ENCODE data around the gene IPO7. TPM values are rescaled to one million over a fixed set of nuclear protein-coding genes. Genes with fewer than 3 reads are reported as not detected.

Gene IPO7
- total RNA-seq, 2 donors from 2014 or later = 80.8 to 103 TPM

DNA sequence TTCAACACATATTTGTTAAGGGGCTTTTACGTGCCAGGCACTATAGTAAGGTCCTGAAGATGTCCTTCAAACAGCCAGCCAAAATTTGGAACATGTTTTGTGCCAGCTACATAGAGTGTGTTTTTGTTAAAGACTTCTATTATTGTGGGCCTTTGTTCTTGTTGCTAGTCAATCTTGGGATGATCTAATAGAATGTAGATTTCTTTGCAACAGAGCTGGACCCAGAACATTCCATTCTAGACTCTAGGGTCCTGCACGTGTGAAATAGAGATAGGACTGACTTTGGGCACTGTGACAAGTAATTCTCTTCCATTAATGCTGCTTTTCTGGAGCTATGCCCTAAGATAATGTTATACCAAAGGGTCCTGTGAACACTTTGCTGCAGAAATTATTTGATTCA lies 16.9 kb upstream of the IPO7 start:
- TF ChIP-seq, protein P1, sequence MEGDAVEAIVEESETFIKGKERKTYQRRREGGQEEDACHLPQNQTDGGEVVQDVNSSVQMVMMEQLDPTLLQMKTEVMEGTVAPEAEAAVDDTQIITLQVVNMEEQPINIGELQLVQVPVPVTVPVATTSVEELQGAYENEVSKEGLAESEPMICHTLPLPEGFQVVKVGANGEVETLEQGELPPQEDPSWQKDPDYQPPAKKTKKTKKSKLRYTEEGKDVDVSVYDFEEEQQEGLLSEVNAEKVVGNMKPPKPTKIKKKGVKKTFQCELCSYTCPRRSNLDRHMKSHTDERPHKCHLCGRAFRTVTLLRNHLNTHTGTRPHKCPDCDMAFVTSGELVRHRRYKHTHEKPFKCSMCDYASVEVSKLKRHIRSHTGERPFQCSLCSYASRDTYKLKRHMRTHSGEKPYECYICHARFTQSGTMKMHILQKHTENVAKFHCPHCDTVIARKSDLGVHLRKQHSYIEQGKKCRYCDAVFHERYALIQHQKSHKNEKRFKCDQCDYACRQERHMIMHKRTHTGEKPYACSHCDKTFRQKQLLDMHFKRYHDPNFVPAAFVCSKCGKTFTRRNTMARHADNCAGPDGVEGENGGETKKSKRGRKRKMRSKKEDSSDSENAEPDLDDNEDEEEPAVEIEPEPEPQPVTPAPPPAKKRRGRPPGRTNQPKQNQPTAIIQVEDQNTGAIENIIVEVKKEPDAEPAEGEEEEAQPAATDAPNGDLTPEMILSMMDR (IDR thresholded peaks at IDR 0.05) = no peak
- intact Hi-C loops (cut with DNase I) = loop anchor here (10.0 kb wide), 1 partner anchor 53 kb away; the partner anchor contains the start of gene TMEM41B

DNA sequence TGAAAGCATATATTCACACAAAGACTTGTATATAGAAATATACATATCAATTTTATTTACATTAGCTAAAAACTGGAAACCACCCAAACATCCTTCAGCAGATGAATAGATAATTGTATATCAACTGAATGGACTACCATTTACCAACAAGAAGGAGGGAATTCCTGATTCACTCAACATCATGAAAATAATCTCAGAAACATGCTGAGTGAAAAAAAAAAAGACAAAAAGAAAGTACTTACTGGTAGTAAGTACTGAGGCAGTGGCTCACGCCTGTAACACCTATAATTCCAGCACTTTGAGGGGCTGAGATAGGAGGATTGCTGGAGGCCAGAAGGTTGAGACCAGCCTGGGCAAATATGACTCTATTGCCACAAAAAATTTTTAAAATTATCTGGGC lies 7.4 kb upstream of the IPO7 start:
- TF ChIP-seq, protein P1 (IDR thresholded peaks at IDR 0.05) = no peak
- Histone ChIP-seq H3K27me3 (no peaks in the 10 kb centered on the region), H3K9me3 (no peaks in the 10 kb centered on the region), H3K4me1 (no peaks in the 10 kb centered on the region), H3K4me3 (no peak overlapping the region), H3K27ac (no peak overlapping the region), H3K36me3 (no peaks in the 10 kb centered on the region), H3K9ac (ENCODE audit: low read depth in 2 of 2, low read length in 2 of 2) (no peak overlapping the region)
- intact Hi-C loops (cut with DNase I) = no loop called here
- DNase-seq = no peak

More for the DNA sequence above, 16.9 kb upstream of the IPO7 start:
- no peaks in the 10 kb centered on the region for H3K36me3 ChIP-seq
- H3K4me1 ChIP-seq = peaks cover 3% of the 10 kb centered on the region
- no peaks in the 10 kb centered on the region for H3K27me3 ChIP-seq
- no peaks in the 10 kb centered on the region for H3K9me3 ChIP-seq
- H3K9ac ChIP-seq (ENCODE audit: low read depth in 2 of 2, low read length in 2 of 2) = no peak overlapping the region
- no peak overlapping the region for H3K27ac ChIP-seq
- H3K4me3 ChIP-seq = no peak overlapping the region
- no peak for DNase-seq

DNA sequence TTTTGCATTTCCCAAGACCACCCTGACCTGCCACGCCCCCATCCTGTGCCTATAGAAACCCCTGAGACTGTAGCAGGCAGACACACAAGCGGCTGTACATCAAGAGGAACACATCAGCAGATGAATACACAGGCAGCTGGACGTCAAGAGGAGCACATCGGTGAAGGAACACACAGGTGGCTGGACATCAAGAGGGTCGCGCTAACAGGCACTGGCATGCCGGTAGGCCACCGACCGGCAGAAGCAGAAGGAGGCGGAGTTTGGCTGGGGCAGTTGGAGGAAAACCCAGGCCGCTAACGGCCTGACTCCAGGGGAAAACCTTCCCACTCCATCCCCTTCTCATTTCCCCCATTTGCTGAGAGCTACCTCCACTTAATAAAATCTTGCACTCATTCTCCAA lies 5.4 kb upstream of the IPO7 start:
- Histone ChIP-seq H3K36me3 (no peaks in the 10 kb centered on the region), H3K27ac (no peak overlapping the region), H3K27me3 (no peaks in the 10 kb centered on the region), H3K4me3 (no peak overlapping the region), H3K4me1 (no peaks in the 10 kb centered on the region), H3K9me3 (no peaks in the 10 kb centered on the region), H3K9ac (ENCODE audit: low read depth in 2 of 2, low read length in 2 of 2) (no peak overlapping the region)
- TF ChIP-seq, protein P1 (IDR thresholded peaks at IDR 0.05) = no peak
- no peak for DNase-seq
- intact Hi-C loops (cut with DNase I) = no loop called here

DNA sequence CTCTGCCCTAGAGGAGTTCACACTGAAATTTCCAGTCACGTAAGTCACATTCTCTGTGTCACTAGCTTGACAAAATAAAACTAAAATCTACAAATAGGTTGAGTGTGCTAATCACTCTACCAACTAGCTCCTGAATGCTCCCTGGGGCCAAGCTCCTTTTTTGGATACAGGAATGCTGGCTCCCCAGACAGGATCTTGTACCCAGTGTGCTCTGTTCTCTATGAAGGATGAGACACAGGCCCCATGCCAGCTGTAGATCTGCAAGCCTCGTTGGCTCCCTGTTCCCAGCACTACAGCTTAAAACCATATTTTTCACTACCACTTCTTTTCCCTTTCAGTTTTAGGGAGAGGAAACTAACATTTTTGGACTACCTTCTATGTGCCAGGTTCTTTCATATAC lies 3.7 kb upstream of the IPO7 start:
- Histone ChIP-seq H3K27ac (no peak overlapping the region), H3K36me3 (no peaks in the 10 kb centered on the region), H3K27me3 (no peaks in the 10 kb centered on the region), H3K4me1 (no peaks in the 10 kb centered on the region), H3K4me3 (no peak overlapping the region), H3K9me3 (no peaks in the 10 kb centered on the region), H3K9ac (ENCODE audit: low read depth in 2 of 2, low read length in 2 of 2) (no peak overlapping the region)
- DNase-seq = no peak
- intact Hi-C loops (cut with DNase I) = no loop called here
- TF ChIP-seq, protein P1 (IDR thresholded peaks at IDR 0.05) = no peak

DNA sequence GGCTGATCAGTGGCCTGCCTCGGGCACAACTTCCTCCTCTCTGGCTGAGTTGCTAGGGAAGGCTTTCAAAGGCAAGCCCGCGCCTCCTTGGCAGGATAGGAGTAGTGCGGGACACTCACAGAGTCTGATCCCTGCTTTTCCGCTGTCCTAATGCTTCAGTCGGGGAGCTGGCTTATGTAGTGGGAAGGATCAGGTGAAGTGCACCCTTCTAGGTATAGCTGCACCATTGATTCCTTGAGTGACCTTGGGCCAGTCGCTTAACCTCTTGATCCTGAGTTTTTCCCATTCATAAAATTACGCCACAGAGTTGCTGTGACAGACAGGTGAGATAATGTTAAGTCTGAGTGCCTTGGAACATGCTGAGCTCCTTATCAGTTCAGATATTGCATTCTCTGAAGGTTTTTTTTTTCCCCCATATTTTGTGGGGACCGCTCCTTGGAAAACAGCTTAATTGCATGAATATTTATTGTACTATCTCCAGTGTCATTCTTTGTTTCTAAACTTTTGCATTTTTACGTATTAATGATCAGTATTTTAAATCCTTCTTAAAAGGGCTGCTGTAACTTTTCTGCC lies 961 bp downstream of the IPO7 start:
- no peaks in the 10 kb centered on the region for H3K9me3 ChIP-seq
- H3K9ac ChIP-seq (ENCODE audit: low read depth in 2 of 2, low read length in 2 of 2) = peak overlapping the region; percentile 96 to 99
- peak overlapping the region; percentile 99 for H3K4me3 ChIP-seq
- TF ChIP-seq, protein P1 (IDR thresholded peaks at IDR 0.05) = no peak
- peak overlapping the region; percentile 93 for H3K27ac ChIP-seq
- H3K36me3 ChIP-seq = no peaks in the 10 kb centered on the region
- intact Hi-C loops (cut with DNase I) = no loop called here
- DNase-seq = no peak
- H3K4me1 ChIP-seq = peaks cover 8% of the 10 kb centered on the region
- no peaks in the 10 kb centered on the region for H3K27me3 ChIP-seq

All from colonic mucosa (tissue), 4 donors.